H9 (cell line): ENCODE measurements around the gene CCDC86. TPM values are rescaled to one million over a fixed set of nuclear protein-coding genes. Genes with fewer than 3 reads are reported as not detected.

Source experiments
- DNase-seq: peaks from one replicate; pipeline ENCODE4 v3.0.0-alpha.2; 2017
- H2AFZ ChIP-seq: one replicate; pipeline ENCODE4 v1.6.1; 2013; ENCODE audit warnings: mild to moderate bottlenecking, low read length, control low read depth, moderate library complexity
- H2AK5ac ChIP-seq: 2 replicates; pipeline ENCODE4 v1.6.1; 2013; ENCODE audit warnings: low read length, control low read depth, mixed read lengths; ENCODE audit not compliant: insufficient read length
- H2BK120ac ChIP-seq: one replicate; pipeline ENCODE4 v1.6.1; 2013; ENCODE audit warnings: low read depth, mild to moderate bottlenecking, low read length, control low read depth, inconsistent platforms; ENCODE audit not compliant: poor library complexity, severe bottlenecking
- H2BK12ac ChIP-seq: 2 replicates; pipeline ENCODE4 v1.6.1; 2013; ENCODE audit warnings: low read length, control low read depth, mixed read lengths, low read depth; ENCODE audit not compliant: insufficient read length
- H2BK15ac ChIP-seq: 2 replicates; pipeline ENCODE4 v1.6.1; 2013; ENCODE audit warnings: low read depth, low read length, control low read depth
- H2BK20ac ChIP-seq: one replicate; pipeline ENCODE4 v1.6.1; 2013; ENCODE audit warnings: low read depth, mild to moderate bottlenecking, low read length, control low read depth, inconsistent platforms; ENCODE audit not compliant: poor library complexity, severe bottlenecking
- H2BK5ac ChIP-seq: 2 replicates; pipeline ENCODE4 v1.6.1; 2013; ENCODE audit warnings: low read length, control low read depth, mixed read lengths; ENCODE audit not compliant: insufficient read length
- H3K14ac ChIP-seq: 2 replicates; pipeline ENCODE4 v1.6.1; 2013; ENCODE audit warnings: low read length, control low read depth; ENCODE audit not compliant: insufficient read depth
- H3K18ac ChIP-seq: 2 replicates; pipeline ENCODE4 v1.6.1; 2013; ENCODE audit warnings: low read depth, mild to moderate bottlenecking, mixed read lengths, low read length, control low read depth; ENCODE audit not compliant: insufficient read length
- H3K23ac ChIP-seq: 2 replicates; pipeline ENCODE4 v1.6.1; 2013; ENCODE audit warnings: low read length, control low read depth, mixed read lengths, low read depth; ENCODE audit not compliant: insufficient read length
- H3K23me2 ChIP-seq: 2 replicates; pipeline ENCODE4 v1.6.1; 2013; ENCODE audit warnings: low read depth, mild to moderate bottlenecking, mixed read lengths, low read length, control low read depth; ENCODE audit not compliant: insufficient read length, poor library complexity, severe bottlenecking
- H3K27ac ChIP-seq: 2 replicates; pipeline ENCODE4 v1.5.1; 2013; ENCODE audit warnings: low read length, control low read depth, mixed read lengths, low read depth; ENCODE audit not compliant: insufficient read length
- H3K27me3 ChIP-seq: 2 replicates; pipeline ENCODE4 v1.6.1; 2013; ENCODE audit warnings: low read length, control low read depth, inconsistent platforms; ENCODE audit not compliant: insufficient read depth
- H3K4ac ChIP-seq: 2 replicates; pipeline ENCODE4 v1.6.1; 2013; ENCODE audit warnings: low read depth, mild to moderate bottlenecking, control low read depth, inconsistent platforms, low read length, moderate library complexity
- H3K4me1 ChIP-seq: 2 replicates; pipeline ENCODE4 v1.6.1; 2013; ENCODE audit warnings: low read length, control low read depth, inconsistent platforms; ENCODE audit not compliant: insufficient read depth
- H3K4me2 ChIP-seq: 2 replicates; pipeline ENCODE4 v1.6.1; 2013; ENCODE audit warnings: low read length, control low read depth, mixed read lengths; ENCODE audit not compliant: insufficient read length, insufficient read depth
- H3K56ac ChIP-seq: 2 replicates; pipeline ENCODE4 v1.6.1; 2013; ENCODE audit warnings: low read depth, mild to moderate bottlenecking, mixed read lengths, low read length, control low read depth; ENCODE audit not compliant: insufficient read length
- H3K79me1 ChIP-seq: 2 replicates; pipeline ENCODE4 v1.6.1; 2013; ENCODE audit warnings: low read depth, mild to moderate bottlenecking, moderate library complexity, low read length, control low read depth, inconsistent platforms; ENCODE audit not compliant: insufficient read depth, poor library complexity, severe bottlenecking
- H3K79me2 ChIP-seq: 2 replicates; pipeline ENCODE4 v1.6.1; 2013; ENCODE audit warnings: low read length, control low read depth, inconsistent platforms; ENCODE audit not compliant: insufficient read depth
- H3K9ac ChIP-seq: 2 replicates; pipeline ENCODE4 v1.6.1; 2013; ENCODE audit warnings: low read length, control low read depth, mixed read lengths; ENCODE audit not compliant: insufficient read length; ENCODE audit errors: extremely low read depth
- H3K9me3 ChIP-seq: one replicate; pipeline ENCODE4 v1.6.1; 2013; ENCODE audit warnings: low read depth, low read length, inconsistent platforms; ENCODE audit not compliant: control insufficient read depth
- H3T11ph ChIP-seq: one replicate; pipeline ENCODE4 v1.6.1; 2013; ENCODE audit warnings: mild to moderate bottlenecking, low read length, control low read depth, inconsistent platforms
- H4K20me1 ChIP-seq: one replicate; pipeline ENCODE4 v1.6.1; 2013; ENCODE audit not compliant: control insufficient read depth, insufficient read length, insufficient read depth
- H4K5ac ChIP-seq: 2 replicates; pipeline ENCODE4 v1.6.1; 2013; ENCODE audit warnings: low read depth, mild to moderate bottlenecking, mixed read lengths, low read length, control low read depth; ENCODE audit not compliant: insufficient read length
- H4K8ac ChIP-seq: replicated peaks from 2 replicates; pipeline ENCODE4 v1.6.1; 2013; ENCODE audit warnings: low read length, control low read depth, mixed read lengths, low read depth; ENCODE audit not compliant: insufficient read length
- H4K91ac ChIP-seq: 2 replicates; pipeline ENCODE4 v1.6.1; 2013; ENCODE audit warnings: low read depth, mild to moderate bottlenecking, moderate library complexity, mixed read lengths, low read length, control low read depth; ENCODE audit not compliant: insufficient read length
- H3K27ac Mint-ChIP-seq, 3 experiments: 2 replicates in 2 of 3; 3 replicates in 1 of 3; pipeline ENCODE4 v1.8.0; 2020 to 2021; ENCODE audit warnings: mixed read lengths in 3 of 3, mild to moderate bottlenecking in 1 of 3, moderate library complexity in 1 of 3
- H3K27me3 Mint-ChIP-seq: 2 replicates; pipeline ENCODE4 v1.8.0; 2021; ENCODE audit warnings: low read depth, mild to moderate bottlenecking, moderate library complexity, mixed read lengths
- H3K36me3 Mint-ChIP-seq, 3 experiments: 2 replicates in 2 of 3; 3 replicates in 1 of 3; pipeline ENCODE4 v1.8.0; 2020 to 2021; ENCODE audit warnings: low read depth in 3 of 3, mixed read lengths in 3 of 3; ENCODE audit not compliant: insufficient read depth in 1 of 3
- H3K4me1 Mint-ChIP-seq, 2 experiments: 2 replicates each; pipeline ENCODE4 v1.8.0; 2020; ENCODE audit warnings: mixed read lengths in 2 of 2
- H3K4me3 Mint-ChIP-seq, 2 experiments: 2 replicates in 1 of 2; 3 replicates in 1 of 2; pipeline ENCODE4 v1.8.0; 2020 to 2021; ENCODE audit warnings: mild to moderate bottlenecking in 2 of 2, mixed read lengths in 2 of 2, moderate library complexity in 1 of 2
- H3K9me3 Mint-ChIP-seq, 2 experiments: 2 replicates in 1 of 2; 3 replicates in 1 of 2; pipeline ENCODE4 v1.8.0; 2020; ENCODE audit warnings: mild to moderate bottlenecking in 2 of 2, mixed read lengths in 2 of 2, moderate library complexity in 1 of 2
- CTCF ChIP-seq: fragments of 200-600 bp; sonication (generic); conservative IDR thresholded peaks from 3 replicates; pipeline ENCODE4 v1.8.0; 2021; ENCODE audit warnings: antibody characterized with exemption, mild to moderate bottlenecking
- WGBS: extraction: QIAGEN DNeasy Blood & Tissue Kit; methylation state at CpG from one replicate; pipeline ENCODE4 v1.1.7; 2013; ENCODE audit warnings: missing lambda C conversion rate, low lambda C conversion rate, mixed read lengths; ENCODE audit not compliant: insufficient read length; ENCODE audit errors: extremely low coverage; 5-methylcytosine and 5-hydroxymethylcytosine counted together
- total RNA-seq: library from RNA; stranded (reverse); gene quantifications from 2 replicates; pipeline ENCODE4 v1.2.1, GENCODE V29; 2021

Gene CCDC86
- total RNA-seq, 1 experiment from 2014 or later: 82.3 TPM

- H3K27ac Mint-ChIP-seq: no peak overlapping the region
Observed at GRCh38 chr11:60814112-60814511, 27.8 kb upstream of the CCDC86 start.

More at GRCh38 chr11:60814112-60814511, 27.8 kb upstream of the CCDC86 start:
- Histone ChIP-seq H2BK5ac (no peak overlapping the region), H3K56ac (no peak overlapping the region), H2BK20ac (no peak overlapping the region), H2BK12ac (no peak overlapping the region), H3K4me2 (no peak overlapping the region), H2AFZ (no peak overlapping the region), H3T11ph (no peak overlapping the region), H3K4me1 (no peaks in the 10 kb centered on the region), H4K20me1 (no peaks in the 10 kb centered on the region), H3K4ac (no peak overlapping the region), H2BK120ac (no peak overlapping the region), H3K9me3 (no peaks in the 10 kb centered on the region), H3K23me2 (no peaks in the 10 kb centered on the region), H2AK5ac (no peak overlapping the region), H3K27ac (no peak overlapping the region), H3K79me2 (no peaks in the 10 kb centered on the region), H4K5ac (no peak overlapping the region), H3K23ac (no peak overlapping the region), H4K91ac (no peak overlapping the region), H2BK15ac (no peak overlapping the region), H4K8ac (no peak overlapping the region), H3K79me1 (no peaks in the 10 kb centered on the region), H3K27me3 (no peaks in the 10 kb centered on the region), H3K18ac (no peak overlapping the region), H3K14ac (no peak overlapping the region), H3K9ac (no peak overlapping the region)
- Mint-ChIP-seq H3K4me1 (peaks cover 0 to 3% of the 10 kb centered on the region in 2 experiments; a peak in 2 of 4 replicates), H3K36me3 (peaks cover 0 to 7% (median 5%) of the 10 kb centered on the region in 3 experiments; a peak in 1 of 7 replicates), H3K27me3 (peaks cover 16% of the 10 kb centered on the region), H3K9me3 (peaks cover 22 to 28% of the 10 kb centered on the region in 2 experiments), H3K4me3 (no peak overlapping the region)
- no CpG with 5 or more reads among the region's 2 CpGs for WGBS
- DNase-seq: no peak
- no peak for TF ChIP-seq CTCF
